Psoas muscle (tissue), 8 donors: Measurements from ENCODE around the gene TUBGCP6. TPM values are rescaled to one million over a fixed set of nuclear protein-coding genes. Genes with fewer than 3 reads are reported as not detected.

Experiments
- ATAC-seq, 4 donors: fragments of 200-7000 bp; cut with Tn5 transposase; one replicate each; pipeline ENCODE4 v1.9.1; 2020; ENCODE audit warnings: moderate library complexity in 3 of 4, mild to moderate bottlenecking in 2 of 4
- DNase-seq, 2 donors: peaks; one replicate each; pipeline ENCODE4 v3.0.0-alpha.2; 2020
- H3K27ac ChIP-seq: fragments of 200-600 bp; one replicate; pipeline ENCODE4 v1.8.0; 2022
- H3K27me3 ChIP-seq, 3 donors: fragments of 200-600 bp in 1 of 3; one replicate each; pipeline versions ENCODE4 v1.6.1 to v1.8.0; 2013 to 2022; ENCODE audit warnings: low read length in 2 of 3, mild to moderate bottlenecking in 2 of 3, moderate library complexity in 1 of 3; ENCODE audit not compliant: insufficient read depth in 3 of 3
- H3K36me3 ChIP-seq, 2 donors: fragments of 200-600 bp in 1 of 2; one replicate each; pipeline versions ENCODE4 v1.6.1 to v1.8.0; 2013 to 2022; ENCODE audit warnings: low read depth in 1 of 2, mild to moderate bottlenecking in 1 of 2, moderate library complexity in 1 of 2; ENCODE audit not compliant: insufficient read depth in 1 of 2
- H3K4me1 ChIP-seq: fragments of 200-600 bp; one replicate; pipeline ENCODE4 v1.8.0; 2022
- H3K4me3 ChIP-seq: fragments of 200-600 bp; one replicate; pipeline ENCODE4 v1.8.0; 2022; ENCODE audit warnings: mild to moderate bottlenecking
- H3K9me3 ChIP-seq: fragments of 200-600 bp; one replicate; pipeline ENCODE4 v1.8.0; 2022
- CTCF ChIP-seq: fragments of 200-600 bp; IDR thresholded peaks from one replicate; pipeline ENCODE4 v1.8.0; 2022; ENCODE audit warnings: antibody characterized with exemption
- WGBS, 3 donors: extraction: QIAGEN DNeasy Blood & Tissue Kit; methylation state at CpG; one replicate each; pipeline versions ENCODE4 v1.1.6 to v1.1.7; 2013; 5-methylcytosine and 5-hydroxymethylcytosine counted together
- intact Hi-C, 2 donors: fragments of 100-400 bp; cut with DNase I; formaldehyde crosslinking; loops; one replicate each; pipeline versions ENCODE4 v1.11.0 to v1.14.2; 2022
- polyA plus RNA-seq, 3 donors: library from polyadenylated mRNA; stranded (reverse); fragments of 200-250 nt; gene quantifications; one replicate each; pipeline ENCODE4 v1.2.3, GENCODE V29; 2013
- total RNA-seq, 4 donors: library from RNA; stranded (reverse); fragmentation: NEBNext Ultra II Directional in 2 of 4; extraction: Animal tissue kit (Norgen Biotek cat#: 25700) in 2 of 4; gene quantifications; one replicate each; pipeline versions ENCODE4 v1.2.1 to v1.2.4, GENCODE V29; 2021 to 2023
- donor health status: healthy with polysubstance abuse.
- donor health status: DM: no; HTN: no; CAD: no; lungs with moderate emphysema.
- donor health status: Bipolar disorder and iron deficiency.
- donor health status: healthy.
- donor health status: DM: yes; HTN: yes; CAD: no.
- donor health status: DM: no; HTN: no; CAD: no.
- donor health status: DM: no; HTN: no; CAD: no.
- donor health status: DM: yes; HTN: yes; CAD: no.

Gene TUBGCP6
- total and polyA plus RNA-seq, 7 donors = 9.5 to 21.8 (median 18.0) TPM

- no peaks in the 10 kb centered on the region for H3K9me3 ChIP-seq
- peaks cover 9% of the 10 kb centered on the region for H3K4me1 ChIP-seq
- H3K36me3 ChIP-seq = peaks cover 0 to 21% of the 10 kb centered on the region in 2 donors
- no peak for TF ChIP-seq CTCF
- peak overlapping the region; percentile 63 for H3K27ac ChIP-seq
- ATAC-seq (peak in 2 of 4 donors; percentile 20 to 21), DNase-seq (no peak)
- H3K27me3 ChIP-seq = no peaks in the 10 kb centered on the region
- intact Hi-C loops = no loop called here
- H3K4me3 ChIP-seq = peak overlapping the region; percentile 38
- 51 to 69% (median 67%) methylated on average over 20 to 29 of the region's 29 CpGs for WGBS, 3 donors
These were observed 48.0 kb upstream of the TUBGCP6 start for GRCh38 chr22:50292643-50293440.

GRCh38 chr22:50289942-50290630, 45.3 kb upstream of the TUBGCP6 start:
- DNase-seq (no peak), ATAC-seq (no peak)
- Histone ChIP-seq H3K4me3 (no peak overlapping the region), H3K36me3 (peaks cover 0 to 43% of the 10 kb centered on the region in 2 donors), H3K4me1 (peaks cover 9% of the 10 kb centered on the region), H3K27me3 (no peaks in the 10 kb centered on the region), H3K9me3 (no peaks in the 10 kb centered on the region), H3K27ac (no peak overlapping the region)
- 80 to 87% (median 84%) methylated on average over 35 to 37 of the region's 37 CpGs for WGBS, 3 donors
- intact Hi-C loops = no loop called here
- no peak for TF ChIP-seq CTCF

GRCh38 chr22:50289151-50289941, 44.5 kb upstream of the TUBGCP6 start:
- H3K36me3 ChIP-seq = peaks cover 0 to 44% of the 10 kb centered on the region in 2 donors
- WGBS, 3 donors = 92 to 94% (median 93%) methylated on average over 47 to 57 of the region's 57 CpGs
- ATAC-seq = no peak

GRCh38 chr22:50287731-50288130, 42.9 kb upstream of the TUBGCP6 start:
- ATAC-seq (no peak), DNase-seq (no peak)
- no peak overlapping the region for H3K4me3 ChIP-seq
- H3K9me3 ChIP-seq = no peaks in the 10 kb centered on the region
- H3K36me3 ChIP-seq = peaks cover 0 to 56% of the 10 kb centered on the region in 2 donors
- intact Hi-C loops = no loop called here
- no peak for TF ChIP-seq CTCF
- H3K4me1 ChIP-seq = no peaks in the 10 kb centered on the region
- WGBS, 3 donors = 94 to 96% (median 96%) methylated on average over 31 of the region's 31 CpGs
- H3K27ac ChIP-seq = no peak overlapping the region
- H3K27me3 ChIP-seq = no peaks in the 10 kb centered on the region

More at GRCh38 chr22:50289151-50289941, 44.5 kb upstream of the TUBGCP6 start:
- no peaks in the 10 kb centered on the region for H3K27me3 ChIP-seq
- H3K4me3 ChIP-seq = no peak overlapping the region
- H3K9me3 ChIP-seq = no peaks in the 10 kb centered on the region
- no peak for DNase-seq
- peaks cover 9% of the 10 kb centered on the region for H3K4me1 ChIP-seq
- intact Hi-C loops = no loop called here
- H3K27ac ChIP-seq = no peak overlapping the region
- no peak for TF ChIP-seq CTCF
